HepG2 (cell line): ENCODE measurements around the gene NXPH4. TPM values are rescaled to one million over a fixed set of nuclear protein-coding genes. Genes with fewer than 3 reads are reported as not detected.

Experiments used
- ATAC-seq: fragments of 200-7000 bp; cut with Tn5 transposase; 3 replicates; pipeline ENCODE4 v1.9.1; 2020; ENCODE audit warnings: mild to moderate bottlenecking, moderate library complexity
- BruUV-seq: library from RNA; stranded (reverse); fragments of 400-500 nt; replicated peaks from 2 replicates; lab custom pipeline; 2021; lab: Mats Ljungman, UMichigan
- CTCF ChIA-PET: fragments of 300-600 bp; formaldehyde crosslinking; extraction: SDS; loops from one replicate; lab custom pipeline; 2021; ENCODE audit warnings: low total read pairs, inconsistent platforms, low intra/inter-chr PET ratio; lab: Yijun Ruan, JAX
- POLR2A ChIA-PET: fragments of 350-600 bp; sonication (Branson Sonifier 250); formaldehyde crosslinking; loops from one replicate; lab custom pipeline; 2020; ENCODE audit warnings: antibody characterized with exemption, inconsistent platforms; lab: Yijun Ruan, JAX
- DNase-seq: peaks from one replicate; pipeline ENCODE4 v3.0.0-alpha.2; 2015; ENCODE audit warnings: low spot score
- FAIRE-seq: peaks from 3 replicates; lab custom pipeline; 2011; peaks lifted over from hg19 to GRCh38; lab: Jason Lieb, UNC
- H2AFZ ChIP-seq: one replicate; pipeline ENCODE4 v1.6.1; 2011; ENCODE audit warnings: low read length, inconsistent platforms
- H3K27ac ChIP-seq: fragments of 300-600 bp; 3 replicates; pipeline ENCODE4 v1.8.0; 2011; ENCODE audit warnings: mixed run types, mild to moderate bottlenecking, mixed read lengths, low read length, inconsistent platforms; ENCODE audit not compliant: insufficient read depth; ENCODE audit errors: extremely low read length
- H3K27me3 ChIP-seq, 2 experiments: fragments of 200-600 bp in 1 of 2; 2 replicates in 1 of 2; 3 replicates in 1 of 2; pipeline versions ENCODE4 v1.6.0 to v1.8.0; 2011; ENCODE audit warnings: low read length in 2 of 2, mild to moderate bottlenecking in 2 of 2, moderate library complexity in 2 of 2, inconsistent platforms in 1 of 2; ENCODE audit not compliant: insufficient read depth in 2 of 2, control insufficient read depth in 1 of 2
- H3K36me3 ChIP-seq, 2 experiments: fragments of 200-600 bp in 1 of 2; replicated peaks in 1 of 2; 2 replicates in 1 of 2; 3 replicates in 1 of 2; pipeline versions ENCODE4 v1.5.1 to v1.8.0; 2011; ENCODE audit warnings: low read length in 2 of 2, inconsistent platforms in 1 of 2; ENCODE audit not compliant: insufficient read depth in 2 of 2, control insufficient read depth in 1 of 2
- H3K4me1 ChIP-seq: 2 replicates; pipeline ENCODE4 v1.5.1; 2012; ENCODE audit warnings: low read length, inconsistent platforms; ENCODE audit not compliant: insufficient read depth
- H3K4me2 ChIP-seq: 2 replicates; pipeline ENCODE4 v1.6.0; 2011; ENCODE audit warnings: low read depth, low read length, inconsistent platforms
- H3K4me3 ChIP-seq, 3 experiments: fragments of 200-600 bp in 1 of 3; sonication (generic), shearing (Covaris generic) in 1 of 3; replicated peaks in 1 of 3; 2 replicates each; pipeline ENCODE4 v1.5.1; 2011 to 2016; ENCODE audit warnings: low read length in 3 of 3, inconsistent platforms in 2 of 3, low read depth in 2 of 3, mild to moderate bottlenecking in 2 of 3, control low read depth in 1 of 3, mixed read lengths in 1 of 3; ENCODE audit not compliant: insufficient read depth in 1 of 3
- H3K79me2 ChIP-seq: one replicate; pipeline ENCODE4 v1.6.1; 2011; ENCODE audit warnings: low read length, inconsistent platforms; ENCODE audit not compliant: insufficient read depth
- H3K9ac ChIP-seq: 2 replicates; pipeline ENCODE4 v1.6.0; 2011; ENCODE audit warnings: mild to moderate bottlenecking, low read depth, low read length, inconsistent platforms; ENCODE audit not compliant: insufficient read depth
- H3K9me3 ChIP-seq: 2 replicates; pipeline ENCODE4 v1.5.1; 2012; ENCODE audit warnings: mild to moderate bottlenecking, low read length
- H4K20me1 ChIP-seq: 2 replicates; pipeline ENCODE4 v1.6.0; 2011; ENCODE audit warnings: inconsistent platforms, mild to moderate bottlenecking, low read length, moderate library complexity; ENCODE audit not compliant: insufficient read depth
- GABPA ChIP-seq, 2 experiments: IDR thresholded peaks; 2 replicates each; pipeline ENCODE4 v1.6.1; 2011 to 2016; ENCODE audit warnings: low read depth in 2 of 2, low read length in 1 of 2, missing biosample characterization in 1 of 2, missing genetic modification characterization in 1 of 2
- GATAD1 ChIP-seq: IDR thresholded peaks from 2 replicates; pipeline ENCODE4 v1.6.1; 2016; ENCODE audit warnings: missing genetic modification reagents, missing compliant biosample characterization
- MAFF ChIP-seq: IDR thresholded peaks from 2 replicates; pipeline ENCODE4 v1.6.1; 2011; ENCODE audit warnings: low read depth, low read length, improper control_type of control experiment
- MYC ChIP-seq: sonication (generic); formaldehyde crosslinking; IDR thresholded peaks from 2 replicates; pipeline ENCODE4 v1.9.0; 2021; ENCODE audit warnings: missing genetic modification reagents, borderline replicate concordance
- NFIB ChIP-seq: sonication (generic); formaldehyde crosslinking; IDR thresholded peaks from 2 replicates; pipeline ENCODE4 v1.9.0; 2021; ENCODE audit warnings: missing genetic modification reagents, mild to moderate bottlenecking, borderline replicate concordance
- SCMH1 ChIP-seq: sonication (generic); formaldehyde crosslinking; IDR thresholded peaks from 2 replicates; pipeline ENCODE4 v1.9.0; 2021; ENCODE audit warnings: missing genetic modification reagents, mild to moderate bottlenecking, borderline replicate concordance
- SMAD1 ChIP-seq: sonication (generic); formaldehyde crosslinking; IDR thresholded peaks from 2 replicates; pipeline ENCODE4 v1.4.0; 2020; ENCODE audit warnings: missing genetic modification reagents, low read depth, mild to moderate bottlenecking, borderline replicate concordance
- TFAP4 ChIP-seq: sonication (generic); IDR thresholded peaks from 2 replicates; pipeline ENCODE4 v1.6.1; 2016; ENCODE audit warnings: low read depth, borderline replicate concordance
- XRCC5 ChIP-seq: fragments of 200-400 bp; formaldehyde crosslinking; optimal IDR thresholded peaks from 2 replicates; pipeline ENCODE3; 2017; ENCODE audit warnings: mild to moderate bottlenecking, low read length
- ZNF205 ChIP-seq: IDR thresholded peaks from 2 replicates; pipeline ENCODE4 v1.6.1; 2018; ENCODE audit warnings: missing biosample characterization, missing genetic modification reagents
- ZNF607 ChIP-seq: sonication (generic); formaldehyde crosslinking; IDR thresholded peaks from 2 replicates; pipeline ENCODE4 v1.5.1; 2020; ENCODE audit warnings: missing genetic modification reagents, mild to moderate bottlenecking, borderline replicate concordance
- ZNF614 ChIP-seq: IDR thresholded peaks from 2 replicates; pipeline ENCODE4 v1.6.1; 2018; ENCODE audit warnings: missing biosample characterization, missing genetic modification reagents, inconsistent platforms, borderline replicate concordance
- ZNF709 ChIP-seq: sonication (generic); formaldehyde crosslinking; IDR thresholded peaks from 2 replicates; pipeline ENCODE4 v1.5.0; 2020; ENCODE audit warnings: mild to moderate bottlenecking, missing genetic modification reagents
- ZNF713 ChIP-seq: sonication (generic); formaldehyde crosslinking; IDR thresholded peaks from 2 replicates; pipeline ENCODE4 v1.4.0; 2020; ENCODE audit warnings: mild to moderate bottlenecking, missing genetic modification reagents
- WGBS: methylation state at CpG from one replicate; pipeline ENCODE4 v1.1.6; 2017; ENCODE audit warnings: low lambda C conversion rate; 5-methylcytosine and 5-hydroxymethylcytosine counted together
- in situ Hi-C: cut with HindIII; loops from 2 replicates; pipeline ENCODE4 v1.10.0; 2017; ENCODE audit warnings: low pct_unique_long_range_greater_than_20kb; ENCODE audit not compliant: extremely low pct_ligation_motif_present
- intact Hi-C: fragments of 100-400 bp; cut with micrococcal nuclease; formaldehyde crosslinking; loops from one replicate; pipeline ENCODE4 v1.10.0; 2022; ENCODE audit not compliant: unreplicated experiment
- polyA plus RNA-seq, 8 experiments: library from polyadenylated mRNA; depleted of rRNA in 3 of 8; stranded (reverse) in 7 of 8; unstranded in 1 of 8; fragments of >200 nt; fragmentation: Illumina TruSeq in 4 of 8; extraction: Trizol in 4 of 8; gene quantifications; 2 replicates each; pipeline versions ENCODE4 v1.2.1 to v1.2.3, GENCODE V29; 2011 to 2016; ENCODE audit warnings: low read depth in 4 of 8, missing spikeins in 1 of 8, mixed read lengths in 1 of 8; ENCODE audit not compliant: insufficient read depth in 1 of 8
- total RNA-seq, 5 experiments: library from RNA; depleted of rRNA; stranded (reverse); fragments of >200 nt; fragmentation: Illumina TruSeq; extraction: Trizol; gene quantifications; 2 replicates each; pipeline ENCODE4 v1.2.3, GENCODE V29; 2016; ENCODE audit warnings: low read depth in 1 of 5

The NXPH4 gene
- total and polyA plus RNA-seq, 2 of the 13 experiments (the other 11 are each of a cell fraction or from before 2014, with no cell fraction given): 0.13 TPM; not detected in 1

- TF ChIP-seq ZNF607 (CRISPR knock-in tag): no peak
- no peak for TF ChIP-seq MAFF
- no peak for TF ChIP-seq ZNF205
- no peak for TF ChIP-seq GATAD1 (CRISPR knock-in tag)
- no peak for TF ChIP-seq TFAP4
- TF ChIP-seq GABPA (IDR thresholded peaks at IDR 0.05; ENCODE audit: low read depth, low read length): no peak
- TF ChIP-seq GABPA (CRISPR knock-in tag; IDR thresholded peaks at IDR 0.05; ENCODE audit: low read depth): no peak
Observed at GRCh38 chr12:57216921-57217879, 606 bp downstream of the NXPH4 start (continued).

GRCh38 chr12:57218030-57218853 is 1.6 kb downstream of the NXPH4 start:
- H3K4me2 ChIP-seq: no peak overlapping the region
- H3K4me3 ChIP-seq: no peak overlapping the region
- DNase-seq (no peak), ATAC-seq (no peak), FAIRE-seq (no peak)
- in situ Hi-C loops (no loop called here), intact Hi-C loops (no loop called here)
- H4K20me1 ChIP-seq: peaks cover 9% of the 10 kb centered on the region; the same call in 1 of the 2 replicates
- peaks cover 20 to 80% of the 10 kb centered on the region in 2 experiments for H3K27me3 ChIP-seq
- no peak overlapping the region for H2AFZ ChIP-seq
- no peaks in the 10 kb centered on the region for H3K79me2 ChIP-seq
- no peak overlapping the region for H3K27ac ChIP-seq
- H3K9ac ChIP-seq: no peak overlapping the region
- no TSS peak for BruUV-seq
- no peaks in the 10 kb centered on the region for H3K9me3 ChIP-seq
- 17% methylated on average over 4 of the region's 5 CpGs for WGBS
- H3K4me1 ChIP-seq: peaks cover 51% of the 10 kb centered on the region
- POLR2A ChIA-PET: no interaction called here
- H3K36me3 ChIP-seq: no peaks in the 10 kb centered on the region
- no peak for TF ChIP-seq ZNF713 (CRISPR knock-in tag)
- TF ChIP-seq SCMH1 (CRISPR knock-in tag): no peak
- no peak for TF ChIP-seq ZNF614 (CRISPR knock-in tag)
- TF ChIP-seq NFIB (CRISPR knock-in tag): no peak
- TF ChIP-seq XRCC5: no peak
- no peak for TF ChIP-seq SMAD1
- no peak for TF ChIP-seq MYC (CRISPR knock-in tag)
- TF ChIP-seq ZNF709 (CRISPR knock-in tag): no peak
- TF ChIP-seq, all 625 proteins: peak for 0
- CTCF ChIA-PET: interaction anchor here (9.8 kb wide), 1 partner anchor 22 kb away, joined by 308 read pairs; a partner anchor contains a TSS
